DOHH2 (cell line): ENCODE data around the gene CCDC51.

Experiments used
- CTCF ChIP-seq: fragments of 200-600 bp; sonication (generic); IDR thresholded peaks from one replicate; pipeline ENCODE4 v1.5.1; 2014; ENCODE audit warnings: antibody characterized with exemption, mild to moderate bottlenecking, low read depth, low read length; ENCODE audit not compliant: poor library complexity, severe bottlenecking
- EZH2phosphoT487 ChIP-seq: fragments of 200-600 bp; sonication (generic); IDR thresholded peaks from 2 replicates; pipeline ENCODE4 v1.6.1; 2017; ENCODE audit warnings: borderline replicate concordance, mild to moderate bottlenecking, antibody characterized with exemption, low read length, moderate library complexity, mixed read lengths

GRCh38 chr3:48403533-48404439 is 36.1 kb downstream of the CCDC51 start:
- TF ChIP-seq CTCF (no peak), EZH2phosphoT487 (no peak)
